Measurements from ENCODE around the gene ATP6V1E1. TPM values are rescaled to one million over a fixed set of nuclear protein-coding genes. Genes with fewer than 3 reads are reported as not detected.

Gene ATP6V1E1
- total RNA-seq, 1 donor from 2014 or later = 112 TPM

- Mint-ChIP-seq H3K9me3 (ENCODE audit: unreplicated experiment) (peaks cover 10% of the 10 kb centered on the region), H3K27me3 (ENCODE audit: unreplicated experiment) (peaks cover 3% of the 10 kb centered on the region), H3K4me3 (ENCODE audit: unreplicated experiment) (no peak overlapping the region), H3K4me1 (ENCODE audit: low read depth, unreplicated experiment) (peaks cover 6% of the 10 kb centered on the region), H3K27ac (ENCODE audit: unreplicated experiment) (no peak overlapping the region), H3K36me3 (ENCODE audit: unreplicated experiment) (peaks cover 12% of the 10 kb centered on the region)
- no peak for DNase-seq
- no peak for TF ChIP-seq CTCF (IDR thresholded peaks at IDR 0.05; ENCODE audit: partially characterized antibody, unreplicated experiment)
Observed at GRCh38 chr22:17596226-17596625, 32.3 kb downstream of the ATP6V1E1 start.

GRCh38 chr22:17592201-17592600, 36.3 kb downstream of the ATP6V1E1 start:
- Mint-ChIP-seq H3K4me3 (ENCODE audit: unreplicated experiment) (no peak overlapping the region), H3K36me3 (ENCODE audit: unreplicated experiment) (peaks cover 7% of the 10 kb centered on the region), H3K4me1 (ENCODE audit: low read depth, unreplicated experiment) (peaks cover 12% of the 10 kb centered on the region), H3K27ac (ENCODE audit: unreplicated experiment) (peak overlapping the region; percentile 84), H3K9me3 (ENCODE audit: unreplicated experiment) (peaks cover 12% of the 10 kb centered on the region), H3K27me3 (ENCODE audit: unreplicated experiment) (peaks cover 6% of the 10 kb centered on the region)
- no peak for DNase-seq
- TF ChIP-seq CTCF (IDR thresholded peaks at IDR 0.05; ENCODE audit: partially characterized antibody, unreplicated experiment) = no peak

- no peak overlapping the region for H3K27ac Mint-ChIP-seq (ENCODE audit: unreplicated experiment)
- no peak for TF ChIP-seq CTCF (IDR thresholded peaks at IDR 0.05; ENCODE audit: partially characterized antibody, unreplicated experiment)
- no peak overlapping the region for H3K4me3 Mint-ChIP-seq (ENCODE audit: unreplicated experiment)
- H3K4me1 Mint-ChIP-seq (ENCODE audit: low read depth, unreplicated experiment) = peaks cover 15% of the 10 kb centered on the region
- H3K36me3 Mint-ChIP-seq (ENCODE audit: unreplicated experiment) = no peaks in the 10 kb centered on the region
- DNase-seq = no peak
- H3K9me3 Mint-ChIP-seq (ENCODE audit: unreplicated experiment) = peaks cover 6% of the 10 kb centered on the region
- peaks cover 6% of the 10 kb centered on the region for H3K27me3 Mint-ChIP-seq (ENCODE audit: unreplicated experiment)
Observed at GRCh38 chr22:17590586-17590985, 38.0 kb downstream of the ATP6V1E1 start.

GRCh38 chr22:17589810-17590375, 38.7 kb downstream of the ATP6V1E1 start:
- H3K36me3 Mint-ChIP-seq (ENCODE audit: unreplicated experiment) = no peaks in the 10 kb centered on the region
- H3K4me3 Mint-ChIP-seq (ENCODE audit: unreplicated experiment) = no peak overlapping the region
- H3K4me1 Mint-ChIP-seq (ENCODE audit: low read depth, unreplicated experiment) = peaks cover 15% of the 10 kb centered on the region
- H3K27me3 Mint-ChIP-seq (ENCODE audit: unreplicated experiment) = peaks cover 6% of the 10 kb centered on the region
- TF ChIP-seq CTCF (IDR thresholded peaks at IDR 0.05; ENCODE audit: partially characterized antibody, unreplicated experiment) = no peak
- peak overlapping the region; percentile 62 for H3K27ac Mint-ChIP-seq (ENCODE audit: unreplicated experiment)
- DNase-seq = no peak
- peaks cover 6% of the 10 kb centered on the region for H3K9me3 Mint-ChIP-seq (ENCODE audit: unreplicated experiment)

- Mint-ChIP-seq H3K27ac (ENCODE audit: unreplicated experiment) (peak overlapping the region; percentile 43), H3K4me3 (ENCODE audit: unreplicated experiment) (no peak overlapping the region), H3K27me3 (ENCODE audit: unreplicated experiment) (peaks cover 4% of the 10 kb centered on the region), H3K9me3 (ENCODE audit: unreplicated experiment) (peaks cover 6% of the 10 kb centered on the region), H3K4me1 (ENCODE audit: low read depth, unreplicated experiment) (peaks cover 15% of the 10 kb centered on the region), H3K36me3 (ENCODE audit: unreplicated experiment) (no peaks in the 10 kb centered on the region)
- TF ChIP-seq CTCF (IDR thresholded peaks at IDR 0.05; ENCODE audit: partially characterized antibody, unreplicated experiment) = no peak
- no peak for DNase-seq
Observed at GRCh38 chr22:17588606-17589005, 39.9 kb downstream of the ATP6V1E1 start.
